ENCODE measurements around the gene ROR1.

Gene ROR1

GRCh38 chr1:63935553-63935952, 161.7 kb downstream of the ROR1 start (continued):
- no peak for TF ChIP-seq CSRNP3 (CRISPR knock-in tag; IDR thresholded peaks at IDR 0.05)
- no peak for TF ChIP-seq BACH2 (CRISPR knock-in tag; IDR thresholded peaks at IDR 0.05; ENCODE audit: borderline replicate concordance)
- TF ChIP-seq ESRRG (CRISPR knock-in tag; IDR thresholded peaks at IDR 0.05), result no peak
- TF ChIP-seq ISL1 (CRISPR knock-in tag; IDR thresholded peaks at IDR 0.05), result peak; percentile 79

GRCh38 chr1:63936276-63936675, 162.5 kb downstream of the ROR1 start:
- ATAC-seq, result no peak
- TF ChIP-seq ZFP3 (CRISPR knock-in tag; IDR thresholded peaks at IDR 0.05) (no peak), TOX (CRISPR knock-in tag; IDR thresholded peaks at IDR 0.05; ENCODE audit: borderline replicate concordance) (no peak), TCF4 (CRISPR knock-in tag; IDR thresholded peaks at IDR 0.05; ENCODE audit: borderline replicate concordance) (no peak), ZC3H10 (CRISPR knock-in tag; IDR thresholded peaks at IDR 0.05) (no peak), PPARA (CRISPR knock-in tag; IDR thresholded peaks at IDR 0.05; ENCODE audit: borderline replicate concordance) (no peak), ZNF565 (CRISPR knock-in tag; conservative IDR thresholded peaks at IDR 0.05; ENCODE audit: low read depth) (no peak), CSRNP3 (CRISPR knock-in tag; IDR thresholded peaks at IDR 0.05) (no peak), CREB5 (CRISPR knock-in tag; IDR thresholded peaks at IDR 0.05; ENCODE audit: low read depth) (no peak), CSDC2 (CRISPR knock-in tag; IDR thresholded peaks at IDR 0.05) (no peak)

- TF ChIP-seq PATZ1 (CRISPR knock-in tag; IDR thresholded peaks at IDR 0.05; ENCODE audit: borderline replicate concordance), result no peak
- ATAC-seq, result no peak
Observed at GRCh38 chr1:63936801-63937200, 163.0 kb downstream of the ROR1 start.

GRCh38 chr1:63937461-63938022, 163.7 kb downstream of the ROR1 start:
- no peak for ATAC-seq
- TF ChIP-seq TCF4 (CRISPR knock-in tag; IDR thresholded peaks at IDR 0.05; ENCODE audit: borderline replicate concordance) (no peak), BACH2 (CRISPR knock-in tag; IDR thresholded peaks at IDR 0.05; ENCODE audit: borderline replicate concordance) (no peak), OSR1 (CRISPR knock-in tag; IDR thresholded peaks at IDR 0.05) (no peak), CSDC2 (CRISPR knock-in tag; IDR thresholded peaks at IDR 0.05) (no peak), TSHZ2 (CRISPR knock-in tag; IDR thresholded peaks at IDR 0.05) (no peak)

GRCh38 chr1:63940440-63940839, 166.6 kb downstream of the ROR1 start:
- TF ChIP-seq RARB (CRISPR knock-in tag; IDR thresholded peaks at IDR 0.05) (no peak), ESRRG (CRISPR knock-in tag; IDR thresholded peaks at IDR 0.05) (no peak), CREB5 (CRISPR knock-in tag; IDR thresholded peaks at IDR 0.05; ENCODE audit: low read depth) (no peak)

More at GRCh38 chr1:63940440-63940839, 166.6 kb downstream of the ROR1 start:
- no peak for ATAC-seq

Measured in SK-N-SH treated with all-trans-retinoic acid at 6 μM for 48 hours (cell line).